Measurements from ENCODE around the gene COLEC11.
A peak's percentile ranks its signal among the peaks of the same experiment; 100 is the strongest.

GRCh38 chr2:3667151-3667631, 72.3 kb downstream of the COLEC11 start:
- TF ChIP-seq CTCF (IDR thresholded peaks at IDR 0.05; ENCODE audit: low read length), result peak; percentile 20; the same call in 1 of the 2 replicates
- TF ChIP-seq EZH2 (IDR thresholded peaks at IDR 0.05; ENCODE audit: borderline replicate concordance, low read length), result no peak

Measured in OCI-LY1 (cell line).